Umbilical cord (tissue), 2 donors: ENCODE measurements around the gene TUG1. TPM values are rescaled to one million over a fixed set of nuclear protein-coding genes. Genes with fewer than 3 reads are reported as not detected.

Experiments used
- DNase-seq: peaks from one replicate; pipeline ENCODE4 v3.0.0-alpha.2; 2015; ENCODE audit warnings: low spot score
- total RNA-seq: library from RNA; depleted of rRNA; stranded (reverse); fragments of >200 nt; gene quantifications from one replicate; pipeline ENCODE4 v1.2.3, GENCODE V29; 2014; ENCODE audit warnings: low replicate concordance; ENCODE audit not compliant: insufficient read depth

The TUG1 gene
- total RNA-seq, result 52.7 TPM

- DNase-seq, result peak; percentile 99
These were observed at the start of gene TUG1 for GRCh38 chr22:30968924-30969531. TSS of gene TUG1 (plus strand) at chr22:30969265.

- no peak for DNase-seq
These were observed 49.1 kb upstream of the TUG1 start for GRCh38 chr22:30919973-30920372.

GRCh38 chr22:30920407-30920806 is 48.7 kb upstream of the TUG1 start:
- DNase-seq, result peak; percentile 70

- DNase-seq, result no peak
These were observed 48.0 kb upstream of the TUG1 start for GRCh38 chr22:30921108-30921507.

GRCh38 chr22:30922151-30922611 is 46.9 kb upstream of the TUG1 start:
- peak; percentile 62 for DNase-seq

- DNase-seq, result no peak
These were observed 45.7 kb upstream of the TUG1 start for GRCh38 chr22:30923168-30923900.

GRCh38 chr22:30925667-30926066 is 43.4 kb upstream of the TUG1 start:
- DNase-seq, result no peak

- no peak for DNase-seq
These were observed 42.4 kb upstream of the TUG1 start for GRCh38 chr22:30926706-30927105.

GRCh38 chr22:30927806-30928205 is 41.3 kb upstream of the TUG1 start:
- no peak for DNase-seq

GRCh38 chr22:30928401-30928800 is 40.7 kb upstream of the TUG1 start:
- DNase-seq, result no peak

GRCh38 chr22:30930228-30930627 is 38.8 kb upstream of the TUG1 start:
- DNase-seq, result no peak

GRCh38 chr22:30931541-30932300 is 37.3 kb upstream of the TUG1 start:
- no peak for DNase-seq

- no peak for DNase-seq
These were observed 36.4 kb upstream of the TUG1 start for GRCh38 chr22:30932661-30933060.

GRCh38 chr22:30933457-30933856 is 35.6 kb upstream of the TUG1 start:
- no peak for DNase-seq

GRCh38 chr22:30934053-30934452 is 35.0 kb upstream of the TUG1 start:
- DNase-seq, result no peak

- no peak for DNase-seq
These were observed 28.2 kb upstream of the TUG1 start for GRCh38 chr22:30940685-30941362.

GRCh38 chr22:30941363-30941740 is 27.7 kb upstream of the TUG1 start:
- DNase-seq, result no peak

- DNase-seq, result no peak
These were observed 25.7 kb upstream of the TUG1 start for GRCh38 chr22:30943368-30943767.

GRCh38 chr22:30944986-30945385 is 24.1 kb upstream of the TUG1 start:
- DNase-seq, result no peak

GRCh38 chr22:30945653-30946052 is 23.4 kb upstream of the TUG1 start:
- no peak for DNase-seq

GRCh38 chr22:30946354-30946753 is 22.7 kb upstream of the TUG1 start:
- DNase-seq, result no peak
